MM.1S (cell line): Measurements from ENCODE around the gene SGSM1.
"Not testable (repeated sequence)": the region's sequence is repeated elsewhere in the genome, so short reads cannot be mapped to it uniquely, and the experiment has no call there.

Source experiments
- DNase-seq: peaks from one replicate; pipeline ENCODE4 v3.0.0-alpha.2; 2015
- H2AFZ ChIP-seq: fragments of 300-600 bp; sonication (generic); 2 replicates; pipeline ENCODE4 v1.6.0; 2016; ENCODE audit warnings: antibody characterized with exemption, low read length
- H3F3A ChIP-seq: fragments of 300-600 bp; sonication (generic); 2 replicates; pipeline ENCODE4 v1.6.1; 2016; ENCODE audit warnings: mild to moderate bottlenecking, antibody characterized with exemption, low read length, moderate library complexity, mixed read lengths; ENCODE audit not compliant: insufficient read depth
- H3K27ac ChIP-seq: fragments of 300-600 bp; sonication (generic); 2 replicates; pipeline ENCODE4 v1.5.1; 2016; ENCODE audit warnings: mild to moderate bottlenecking, low read length
- H3K27me3 ChIP-seq: fragments of 300-600 bp; sonication (generic); replicated peaks from 2 replicates; pipeline ENCODE4 v1.6.0; 2016; ENCODE audit warnings: low read length; ENCODE audit not compliant: insufficient read depth
- H3K36me3 ChIP-seq: fragments of 300-600 bp; sonication (generic); replicated peaks from 2 replicates; pipeline ENCODE4 v1.6.1; 2016; ENCODE audit warnings: mild to moderate bottlenecking, low read length, mixed read lengths; ENCODE audit not compliant: insufficient read depth
- H3K4me1 ChIP-seq: fragments of 300-600 bp; sonication (generic); 2 replicates; pipeline ENCODE4 v1.6.1; 2016; ENCODE audit warnings: low read length, mixed read lengths
- H3K4me2 ChIP-seq: fragments of 300-600 bp; sonication (generic); 2 replicates; pipeline ENCODE4 v1.6.0; 2016; ENCODE audit warnings: low read depth, low read length
- H3K4me3 ChIP-seq: fragments of 300-600 bp; sonication (generic); 2 replicates; pipeline ENCODE4 v1.5.1; 2016; ENCODE audit warnings: low read length, mixed read lengths
- H3K79me2 ChIP-seq: fragments of 300-600 bp; sonication (generic); 2 replicates; pipeline ENCODE4 v1.6.1; 2016; ENCODE audit warnings: mixed run types, low read length, mixed read lengths
- H3K9ac ChIP-seq: fragments of 300-600 bp; sonication (generic); 2 replicates; pipeline ENCODE4 v1.6.1; 2016; ENCODE audit warnings: low read length, mixed read lengths
- H3K9me2 ChIP-seq: fragments of 300-600 bp; sonication (generic); replicated peaks from 2 replicates; pipeline ENCODE4 v1.6.1; 2016; ENCODE audit warnings: mild to moderate bottlenecking, low read length, mixed read lengths; ENCODE audit not compliant: insufficient read depth
- H3K9me3 ChIP-seq: fragments of 300-600 bp; sonication (generic); replicated peaks from 2 replicates; pipeline ENCODE4 v1.6.1; 2016; ENCODE audit warnings: mild to moderate bottlenecking, low read length, mixed read lengths; ENCODE audit not compliant: insufficient read depth
- H4K20me1 ChIP-seq: fragments of 300-600 bp; sonication (generic); 2 replicates; pipeline ENCODE4 v1.6.1; 2016; ENCODE audit warnings: mild to moderate bottlenecking, low read length, moderate library complexity, mixed read lengths; ENCODE audit not compliant: insufficient read depth
- EZH2 ChIP-seq: fragments of 300-600 bp; sonication (generic); optimal IDR thresholded peaks from 2 replicates; pipeline ENCODE3; 2017; ENCODE audit warnings: low read depth, mild to moderate bottlenecking, antibody characterized with exemption, low read length, mixed read lengths
- EZH2phosphoT487 ChIP-seq: fragments of 300-600 bp; sonication (generic); IDR thresholded peaks from 2 replicates; pipeline ENCODE4 v1.6.1; 2018; ENCODE audit warnings: antibody characterized with exemption, low read length
- TF ChIP-seq, protein P1 (sequence below): fragments of 300-600 bp; sonication (generic); IDR thresholded peaks from 2 replicates; pipeline ENCODE4 v1.5.1; 2016; ENCODE audit warnings: antibody characterized with exemption, low read length, mixed read lengths

SGSM1 gene

DNA sequence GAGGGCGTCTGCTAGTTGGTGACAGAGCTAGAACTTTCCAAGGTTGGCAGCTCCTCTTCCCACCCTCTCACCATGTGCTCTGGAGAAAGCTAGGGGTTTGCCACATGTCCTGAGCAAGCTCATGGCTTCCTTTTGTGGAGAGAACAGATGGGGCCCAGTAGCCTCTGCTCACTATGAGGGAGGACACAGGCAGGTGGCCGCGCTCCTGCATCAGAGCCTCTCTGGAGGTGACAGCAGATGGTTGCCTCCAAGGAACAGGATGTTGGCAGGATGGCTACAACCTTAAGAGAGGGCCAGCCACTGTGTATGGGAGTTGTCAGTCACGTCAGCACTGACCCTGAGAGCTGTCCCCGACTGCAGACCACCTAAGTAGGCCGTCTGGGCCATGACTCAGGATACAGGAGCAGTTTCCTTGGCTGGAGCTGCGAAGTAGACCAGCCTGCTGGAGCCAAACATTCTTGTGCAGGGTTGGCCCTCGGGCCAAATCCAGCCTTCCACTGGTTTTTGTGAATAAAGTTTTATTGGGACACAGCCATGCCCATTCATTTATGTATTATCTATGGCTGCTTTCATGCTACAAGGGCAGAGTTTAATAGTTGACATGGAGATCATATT is 28.0 kb downstream of the SGSM1 start:
- H4K20me1 ChIP-seq, result no peaks in the 10 kb centered on the region
- no peak overlapping the region for H3K27ac ChIP-seq
- H3K4me1 ChIP-seq, result no peaks in the 10 kb centered on the region
- no peaks in the 10 kb centered on the region for H3K79me2 ChIP-seq
- DNase-seq, result no peak
- no peak overlapping the region for H3K4me3 ChIP-seq
- no peaks in the 10 kb centered on the region for H3F3A ChIP-seq
- H3K9me3 ChIP-seq, result no peaks in the 10 kb centered on the region
- H3K36me3 ChIP-seq, result no peaks in the 10 kb centered on the region
- no peak overlapping the region for H3K9ac ChIP-seq
- TF ChIP-seq EZH2phosphoT487, result no peak
- TF ChIP-seq EZH2, result no peak
- TF ChIP-seq, protein P1, sequence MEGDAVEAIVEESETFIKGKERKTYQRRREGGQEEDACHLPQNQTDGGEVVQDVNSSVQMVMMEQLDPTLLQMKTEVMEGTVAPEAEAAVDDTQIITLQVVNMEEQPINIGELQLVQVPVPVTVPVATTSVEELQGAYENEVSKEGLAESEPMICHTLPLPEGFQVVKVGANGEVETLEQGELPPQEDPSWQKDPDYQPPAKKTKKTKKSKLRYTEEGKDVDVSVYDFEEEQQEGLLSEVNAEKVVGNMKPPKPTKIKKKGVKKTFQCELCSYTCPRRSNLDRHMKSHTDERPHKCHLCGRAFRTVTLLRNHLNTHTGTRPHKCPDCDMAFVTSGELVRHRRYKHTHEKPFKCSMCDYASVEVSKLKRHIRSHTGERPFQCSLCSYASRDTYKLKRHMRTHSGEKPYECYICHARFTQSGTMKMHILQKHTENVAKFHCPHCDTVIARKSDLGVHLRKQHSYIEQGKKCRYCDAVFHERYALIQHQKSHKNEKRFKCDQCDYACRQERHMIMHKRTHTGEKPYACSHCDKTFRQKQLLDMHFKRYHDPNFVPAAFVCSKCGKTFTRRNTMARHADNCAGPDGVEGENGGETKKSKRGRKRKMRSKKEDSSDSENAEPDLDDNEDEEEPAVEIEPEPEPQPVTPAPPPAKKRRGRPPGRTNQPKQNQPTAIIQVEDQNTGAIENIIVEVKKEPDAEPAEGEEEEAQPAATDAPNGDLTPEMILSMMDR, result no peak
- no peak overlapping the region for H3K4me2 ChIP-seq
- H2AFZ ChIP-seq, result no peak overlapping the region
- peaks cover 57% of the 10 kb centered on the region for H3K27me3 ChIP-seq
- H3K9me2 ChIP-seq, result no peaks in the 10 kb centered on the region

DNA sequence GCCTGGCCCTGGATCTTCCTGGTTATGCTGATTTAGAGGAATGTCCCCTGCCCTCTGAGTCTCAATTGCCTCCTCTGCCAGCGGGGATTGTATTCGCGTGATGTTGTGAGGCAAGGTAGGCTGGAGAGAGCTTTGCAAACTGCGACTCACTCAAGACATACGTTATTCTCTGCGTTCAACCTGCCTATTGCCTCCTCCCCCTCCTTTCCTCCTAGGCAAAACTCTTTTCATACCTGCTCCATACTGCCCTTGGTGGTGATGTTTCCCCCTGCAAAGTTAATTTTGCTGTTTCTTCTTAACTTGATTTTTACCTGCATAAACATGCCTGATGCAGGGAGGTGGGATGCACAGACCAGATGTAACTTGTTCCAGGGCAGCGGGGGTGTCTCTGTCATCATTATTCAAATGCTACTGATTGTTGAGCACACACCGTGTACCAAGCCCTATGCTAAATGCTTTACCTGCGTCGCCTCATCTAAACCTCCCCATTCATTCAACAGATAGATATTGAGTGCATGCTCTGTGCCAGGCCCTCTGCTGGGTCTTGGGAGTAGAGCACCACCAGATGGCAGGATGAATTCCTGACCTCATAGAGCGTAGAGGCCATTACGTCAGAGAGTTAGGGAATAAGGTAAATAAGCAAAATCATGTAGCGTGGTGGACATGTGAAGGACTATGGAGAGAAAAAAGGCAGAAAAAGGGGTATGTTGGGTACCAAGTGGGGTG is 29.0 kb downstream of the SGSM1 start:
- no peaks in the 10 kb centered on the region for H3K9me2 ChIP-seq
- no peak overlapping the region for H3K4me3 ChIP-seq
- H3K4me1 ChIP-seq, result no peaks in the 10 kb centered on the region
- TF ChIP-seq EZH2 (no peak), EZH2phosphoT487 (no peak)
- TF ChIP-seq, protein P1, result peak; percentile 19; the same call in 1 of the 2 replicates
- H3K36me3 ChIP-seq, result no peaks in the 10 kb centered on the region
- no peaks in the 10 kb centered on the region for H4K20me1 ChIP-seq
- H3K79me2 ChIP-seq, result no peaks in the 10 kb centered on the region
- H3K9me3 ChIP-seq, result no peaks in the 10 kb centered on the region
- H3K9ac ChIP-seq, result no peak overlapping the region
- no peak overlapping the region for H2AFZ ChIP-seq
- no peak overlapping the region for H3K27ac ChIP-seq
- H3K27me3 ChIP-seq, result peaks cover 58% of the 10 kb centered on the region
- no peaks in the 10 kb centered on the region for H3F3A ChIP-seq
- H3K4me2 ChIP-seq, result no peak overlapping the region
- no peak for DNase-seq

DNA sequence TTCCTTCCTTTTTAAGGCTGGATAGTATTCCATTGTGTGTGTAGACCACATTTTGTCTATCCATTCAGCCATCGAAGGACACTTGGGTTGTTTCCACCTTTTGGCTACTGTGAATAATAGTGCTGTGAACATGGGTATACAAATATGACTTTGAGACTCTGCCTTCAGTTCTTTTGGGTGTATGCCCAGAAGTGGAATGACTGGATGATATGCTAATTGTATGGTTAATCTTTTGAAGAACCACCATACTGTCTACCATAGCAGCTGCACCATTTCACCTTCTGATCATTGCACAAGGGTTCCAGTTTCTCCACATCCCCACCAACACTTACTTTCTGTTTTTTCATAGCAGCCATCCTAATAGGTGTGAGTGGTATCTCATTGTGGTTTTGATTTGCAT is 30.3 kb downstream of the SGSM1 start:
- Histone ChIP-seq H3K79me2 (no peaks in the 10 kb centered on the region), H3K4me2 (no peak overlapping the region), H2AFZ (no peak overlapping the region), H3K9me2 (no peaks in the 10 kb centered on the region), H4K20me1 (no peaks in the 10 kb centered on the region), H3K27ac (no peak overlapping the region), H3F3A (no peaks in the 10 kb centered on the region), H3K9me3 (no peaks in the 10 kb centered on the region), H3K27me3 (peaks cover 52% of the 10 kb centered on the region), H3K4me1 (no peaks in the 10 kb centered on the region), H3K36me3 (no peaks in the 10 kb centered on the region), H3K9ac (no peak overlapping the region), H3K4me3 (no peak overlapping the region)
- DNase-seq, result no peak
- TF ChIP-seq EZH2phosphoT487 (no peak), EZH2 (no peak)
- TF ChIP-seq, protein P1, result no peak

DNA sequence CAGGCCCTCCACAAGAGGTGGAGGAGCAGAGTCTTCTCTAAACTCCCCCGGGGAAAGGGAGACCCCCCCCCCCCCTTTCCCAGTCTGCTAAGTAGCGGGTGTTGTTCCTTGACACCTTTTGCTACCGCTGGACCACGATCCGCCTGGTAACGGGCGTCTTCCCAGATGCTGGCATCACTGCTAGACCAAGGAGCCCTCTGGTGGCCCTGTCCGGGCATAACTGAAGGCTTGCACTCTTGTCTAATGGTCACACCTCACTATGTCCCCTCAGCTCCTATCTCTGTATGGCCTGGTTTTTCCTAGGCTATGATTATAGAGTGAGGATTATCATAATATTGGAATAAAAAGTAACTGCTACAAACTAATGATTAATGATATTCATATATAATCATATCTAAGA is 31.5 kb downstream of the SGSM1 start:
- H3K9me3 ChIP-seq, H3K79me2 ChIP-seq, H3F3A ChIP-seq, H3K36me3 ChIP-seq, H3K4me1 ChIP-seq, H3K9ac ChIP-seq, H4K20me1 ChIP-seq, H3K4me3 ChIP-seq, H2AFZ ChIP-seq, H3K9me2 ChIP-seq, H3K27ac ChIP-seq, DNase-seq, H3K4me2 ChIP-seq: not testable (repeated sequence)
- peaks cover 44% of the 10 kb centered on the region for H3K27me3 ChIP-seq
